Fibroblast of villous mesenchyme (primary cell): ENCODE measurements around the gene NFIX. TPM values are rescaled to one million over a fixed set of nuclear protein-coding genes. Genes with fewer than 3 reads are reported as not detected.

ENCODE experiments used
- DNase-seq: peaks from one replicate; pipeline ENCODE4 v3.0.0-alpha.2; 2010; ENCODE audit warnings: low read depth
- H3K4me3 ChIP-seq: 2 replicates; pipeline ENCODE4 v1.5.1; 2011; ENCODE audit warnings: low read depth, mild to moderate bottlenecking, low read length
- total RNA-seq: library from RNA; depleted of rRNA; stranded (reverse); fragments of >200 nt; gene quantifications from 2 replicates; pipeline ENCODE4 v1.2.3, GENCODE V29; 2012
- TF ChIP-seq, protein P1 (sequence below): IDR thresholded peaks from 2 replicates; pipeline ENCODE4 v1.5.1; 2012; ENCODE audit warnings: low read depth, mild to moderate bottlenecking, low read length; ENCODE audit not compliant: insufficient read depth

NFIX gene
- total RNA-seq, 1 donor, result 30.2 TPM

DNA sequence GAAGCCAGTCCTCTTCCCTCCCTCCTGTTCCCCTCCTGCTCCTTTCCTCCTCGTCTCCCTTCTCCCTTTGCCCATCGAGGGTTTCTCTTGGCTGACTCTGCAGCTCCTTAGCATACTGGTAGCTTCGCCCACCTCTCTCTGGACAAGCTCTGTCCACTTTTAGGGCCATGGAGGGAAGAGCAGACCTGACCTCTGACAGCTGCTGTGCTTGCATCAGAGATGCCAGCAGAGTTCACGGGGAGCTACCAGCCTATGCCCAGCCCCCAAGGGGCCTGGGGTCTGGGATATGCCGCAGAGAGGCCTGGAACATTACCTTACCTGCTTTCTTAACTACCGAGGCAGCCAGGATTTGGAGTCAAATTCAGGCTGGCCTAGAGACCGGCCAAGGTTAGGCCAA is 87.7 kb downstream of the NFIX start:
- TF ChIP-seq, protein P1, sequence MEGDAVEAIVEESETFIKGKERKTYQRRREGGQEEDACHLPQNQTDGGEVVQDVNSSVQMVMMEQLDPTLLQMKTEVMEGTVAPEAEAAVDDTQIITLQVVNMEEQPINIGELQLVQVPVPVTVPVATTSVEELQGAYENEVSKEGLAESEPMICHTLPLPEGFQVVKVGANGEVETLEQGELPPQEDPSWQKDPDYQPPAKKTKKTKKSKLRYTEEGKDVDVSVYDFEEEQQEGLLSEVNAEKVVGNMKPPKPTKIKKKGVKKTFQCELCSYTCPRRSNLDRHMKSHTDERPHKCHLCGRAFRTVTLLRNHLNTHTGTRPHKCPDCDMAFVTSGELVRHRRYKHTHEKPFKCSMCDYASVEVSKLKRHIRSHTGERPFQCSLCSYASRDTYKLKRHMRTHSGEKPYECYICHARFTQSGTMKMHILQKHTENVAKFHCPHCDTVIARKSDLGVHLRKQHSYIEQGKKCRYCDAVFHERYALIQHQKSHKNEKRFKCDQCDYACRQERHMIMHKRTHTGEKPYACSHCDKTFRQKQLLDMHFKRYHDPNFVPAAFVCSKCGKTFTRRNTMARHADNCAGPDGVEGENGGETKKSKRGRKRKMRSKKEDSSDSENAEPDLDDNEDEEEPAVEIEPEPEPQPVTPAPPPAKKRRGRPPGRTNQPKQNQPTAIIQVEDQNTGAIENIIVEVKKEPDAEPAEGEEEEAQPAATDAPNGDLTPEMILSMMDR, result no peak
- no peak overlapping the region for H3K4me3 ChIP-seq
- no peak for DNase-seq

DNA sequence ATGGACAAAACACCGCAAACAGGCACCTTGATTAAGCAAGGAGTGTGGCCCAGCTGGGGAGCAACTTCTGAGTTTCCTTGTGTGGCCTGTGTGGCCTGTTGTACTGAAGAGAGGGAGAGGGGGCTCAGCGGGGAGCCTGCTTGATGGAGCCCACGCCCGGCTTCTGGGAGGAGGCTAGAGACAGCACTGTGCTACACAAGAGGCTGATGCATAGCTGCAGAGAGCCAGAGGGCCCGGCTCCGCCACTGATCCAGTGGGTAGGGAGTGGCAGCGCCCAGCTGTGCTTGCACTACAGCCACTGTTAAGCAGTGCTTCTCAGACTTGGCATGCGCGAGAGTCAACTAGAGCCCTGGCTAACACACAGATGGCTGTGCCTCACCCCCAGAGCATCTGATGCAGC is 88.4 kb downstream of the NFIX start:
- H3K4me3 ChIP-seq, result no peak overlapping the region
- no peak for DNase-seq
- TF ChIP-seq, protein P1, result no peak

DNA sequence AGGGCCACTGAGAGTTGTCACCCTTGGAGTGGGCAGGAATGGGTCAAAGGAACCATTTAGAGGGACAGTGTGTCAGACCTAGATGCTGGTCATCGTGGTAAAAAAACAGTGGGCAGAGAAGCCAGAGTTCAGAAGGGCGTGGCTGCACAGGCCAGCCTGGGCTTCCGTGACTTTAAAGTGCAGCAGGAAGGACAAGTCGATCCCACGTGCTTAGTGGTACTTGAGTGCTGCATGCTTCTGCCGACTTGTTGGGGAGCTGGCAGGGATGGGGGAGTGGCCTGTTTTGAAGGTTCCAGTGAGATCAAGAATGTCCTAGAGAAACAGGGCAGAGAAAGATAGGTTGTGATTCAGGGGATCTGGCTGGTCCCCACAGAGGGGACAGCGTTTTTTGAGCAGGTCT is 90.4 kb downstream of the NFIX start:
- TF ChIP-seq, protein P1, result no peak
- no peak for DNase-seq
- H3K4me3 ChIP-seq, result no peak overlapping the region

DNA sequence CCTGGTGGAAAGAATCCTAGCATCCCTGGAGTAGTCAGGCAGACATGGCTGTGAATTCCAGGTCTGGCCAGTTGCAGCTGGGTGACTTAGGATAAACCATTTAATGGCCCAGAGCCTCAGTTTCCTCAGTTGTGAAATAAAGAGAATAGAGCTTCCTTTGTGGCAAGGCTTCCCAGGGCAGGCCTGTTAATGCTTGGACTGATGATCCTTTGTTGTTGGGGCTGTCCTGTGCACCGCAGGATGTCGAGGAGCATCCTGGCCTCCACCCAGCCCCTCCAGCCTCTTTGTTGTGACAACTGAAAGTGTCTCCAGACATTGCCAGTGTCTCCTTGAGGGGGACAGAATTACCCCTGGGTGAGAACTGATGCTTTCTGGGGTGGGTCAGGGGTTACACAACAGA is 91.1 kb downstream of the NFIX start:
- TF ChIP-seq, protein P1, result no peak
- no peak overlapping the region for H3K4me3 ChIP-seq
- DNase-seq, result no peak

DNA sequence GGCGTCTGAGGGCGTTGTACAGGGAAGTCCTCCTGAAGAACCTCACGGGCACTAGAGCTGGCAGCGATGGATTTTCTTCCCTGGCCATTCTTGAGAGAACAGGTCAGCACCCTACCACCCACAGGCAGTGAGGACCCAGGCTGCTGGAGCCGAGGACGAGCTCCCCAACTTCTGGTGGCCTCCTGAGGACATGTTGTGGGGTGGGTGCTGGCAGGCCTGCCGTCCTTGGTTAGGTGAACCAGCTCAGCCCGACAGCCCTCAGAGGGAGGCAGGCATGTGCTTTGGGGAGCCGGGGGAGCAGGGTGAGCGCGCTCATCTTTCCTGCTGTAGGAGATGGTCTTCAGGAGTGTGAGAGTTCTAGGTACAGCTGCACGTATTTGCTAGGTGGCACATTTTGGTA is 92.0 kb downstream of the NFIX start:
- TF ChIP-seq, protein P1, result no peak
- no peak for DNase-seq
- H3K4me3 ChIP-seq, result no peak overlapping the region

DNA sequence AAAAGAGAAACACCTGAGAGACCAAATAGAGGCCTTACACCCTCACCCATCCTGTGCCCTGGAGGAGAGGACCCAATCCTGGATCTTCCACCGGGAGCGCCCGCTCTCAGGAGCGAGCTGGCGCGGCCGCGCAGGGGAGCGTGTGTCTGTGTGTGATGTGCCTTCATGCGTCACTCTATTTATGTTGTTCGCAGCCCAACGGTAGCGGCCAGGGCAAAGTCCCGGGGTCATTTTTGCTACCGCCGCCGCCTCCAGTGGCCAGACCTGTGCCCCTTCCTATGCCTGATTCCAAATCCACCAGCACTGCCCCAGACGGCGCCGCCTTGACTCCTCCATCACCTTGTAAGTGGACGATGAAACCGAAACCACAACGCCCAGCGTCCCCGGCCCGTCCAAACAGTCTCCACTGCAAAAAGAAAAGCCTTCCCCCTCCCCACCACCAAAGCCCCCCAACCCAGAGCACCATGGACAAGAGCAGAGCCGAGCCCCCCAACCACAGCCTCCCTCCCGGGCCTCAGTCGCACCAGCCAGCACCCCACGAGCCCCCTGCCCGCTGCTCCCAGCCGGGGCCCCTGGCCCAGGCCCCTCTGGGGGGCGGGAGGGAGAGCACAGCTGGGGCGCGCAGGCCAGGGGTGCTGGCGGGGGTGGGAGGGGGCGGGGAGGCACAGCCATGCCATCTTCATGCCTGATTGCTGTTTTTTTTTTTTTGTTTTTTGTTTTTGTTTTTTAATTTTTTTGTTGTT is 92.7 kb downstream of the NFIX start:
- no peak for DNase-seq
- TF ChIP-seq, protein P1, result no peak
- no peak overlapping the region for H3K4me3 ChIP-seq
